Stimulated activated CD4-positive, alpha-beta T cell treated with anti-CD3 and anti-CD28 coated beads, Interleukin-12 subunit alpha, Interleukin-12 subunit beta, amount 100 ng/mL, for 48 hours (primary cell): ENCODE measurements around the gene PCDHGA4.
"Not testable (repeated sequence)": the region's sequence is repeated elsewhere in the genome, so short reads cannot be mapped to it uniquely, and the experiment has no call there.

Experiments used
- DNase-seq, 3 donors: peaks; one replicate each; pipeline ENCODE4 v3.0.0-alpha.2; 2020; ENCODE audit warnings: low read depth in 2 of 3, low spot score in 1 of 3

PCDHGA4 gene

GRCh38 chr5:141354900-141355469, at the start of gene PCDHGA4:
PCDHGA4 (plus strand) TSS chr5:141355021; CDS start chr5:141355108, 87 bp downstream.
- DNase-seq = no peak

GRCh38 chr5:141306630-141307029, 48.2 kb upstream of the PCDHGA4 start:
- no peak for DNase-seq

- DNase-seq = no peak
Measured at GRCh38 chr5:141313711-141314110, 41.1 kb upstream of the PCDHGA4 start.

GRCh38 chr5:141316963-141317362, 37.9 kb upstream of the PCDHGA4 start:
- DNase-seq = not testable (repeated sequence)

- no peak for DNase-seq
Measured at GRCh38 chr5:141319202-141319601, 35.6 kb upstream of the PCDHGA4 start.

GRCh38 chr5:141319699-141320098, 35.1 kb upstream of the PCDHGA4 start:
- no peak for DNase-seq

GRCh38 chr5:141320225-141321169, 34.3 kb upstream of the PCDHGA4 start, which contains the start of gene TAF7:
TAF7 (minus strand) TSS chr5:141320784; CDS start chr5:141320044, 740 bp downstream.
- DNase-seq = peak; percentile 84 to 90 (median 86)

- DNase-seq = no peak
Measured at GRCh38 chr5:141322261-141322660, 32.6 kb upstream of the PCDHGA4 start.

GRCh38 chr5:141326088-141326854, 28.6 kb upstream of the PCDHGA4 start:
- DNase-seq = peak; percentile 47 to 51 (median 48)

GRCh38 chr5:141328231-141328630, 26.6 kb upstream of the PCDHGA4 start:
- DNase-seq = no peak

- no peak for DNase-seq
Measured at GRCh38 chr5:141330299-141331080, 24.3 kb upstream of the PCDHGA4 start, which contains the start of gene PCDHGA1. PCDHGA1 (plus strand) TSS chr5:141330514.

GRCh38 chr5:141332571-141332970, 22.2 kb upstream of the PCDHGA4 start:
- DNase-seq = not testable (repeated sequence)

- DNase-seq = no peak
Measured at GRCh38 chr5:141338538-141339306, 16.1 kb upstream of the PCDHGA4 start, which contains the start of gene PCDHGA2. PCDHGA2 (plus strand) TSS chr5:141338760.

GRCh38 chr5:141340781-141341354, 14.0 kb upstream of the PCDHGA4 start:
- not testable (repeated sequence) for DNase-seq

GRCh38 chr5:141342773-141343172, 12.0 kb upstream of the PCDHGA4 start:
- DNase-seq = no peak

- DNase-seq = peak in 1 of 3 donors; percentile 8
Measured at GRCh38 chr5:141343242-141343952, 11.4 kb upstream of the PCDHGA4 start, which contains the start of gene PCDHGA3. PCDHGA3 (plus strand) TSS chr5:141343829; CDS start chr5:141344034, 205 bp downstream.

- no peak for DNase-seq
Measured at GRCh38 chr5:141343953-141344463, 10.8 kb upstream of the PCDHGA4 start.

GRCh38 chr5:141345327-141345726, 9.5 kb upstream of the PCDHGA4 start:
- DNase-seq = no peak
